GM12873 (cell line): ENCODE data around the gene MIEN1.

Experiments
- TF ChIP-seq, protein P1 (sequence below): IDR thresholded peaks from 2 replicates; pipeline ENCODE4 v1.5.1; 2012; ENCODE audit warnings: low read depth, mild to moderate bottlenecking, moderate library complexity, low read length, control low read depth; ENCODE audit not compliant: insufficient read depth; ENCODE audit errors: missing control alignments

The MIEN1 gene

DNA sequence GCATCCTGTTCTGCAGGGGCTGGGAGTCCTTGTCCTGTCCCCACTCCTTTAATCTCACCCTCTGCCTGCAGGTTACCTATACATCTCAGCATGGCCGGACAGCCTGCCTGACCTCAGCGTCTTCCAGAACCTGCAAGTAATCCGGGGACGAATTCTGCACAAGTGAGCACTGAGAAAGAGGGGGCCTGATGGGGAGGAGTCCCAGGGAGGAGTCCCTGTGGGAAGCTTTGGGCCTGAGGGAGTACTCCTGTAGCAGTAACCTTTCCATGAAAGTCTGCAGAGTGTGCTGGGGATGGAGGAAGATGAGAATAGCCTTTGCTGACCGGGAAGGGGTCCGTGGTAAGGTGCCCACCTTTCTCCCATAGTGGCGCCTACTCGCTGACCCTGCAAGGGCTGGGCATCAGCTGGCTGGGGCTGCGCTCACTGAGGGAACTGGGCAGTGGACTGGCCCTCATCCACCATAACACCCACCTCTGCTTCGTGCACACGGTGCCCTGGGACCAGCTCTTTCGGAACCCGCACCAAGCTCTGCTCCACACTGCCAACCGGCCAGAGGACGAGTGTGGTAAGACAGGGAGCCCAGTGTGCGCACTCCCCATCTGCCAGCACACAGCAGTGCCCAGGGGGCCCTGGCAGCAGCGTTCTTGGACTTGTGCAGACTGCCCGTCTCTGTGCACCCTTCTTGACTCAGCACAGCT is 14.8 kb downstream of the MIEN1 start:
- TF ChIP-seq, protein P1, sequence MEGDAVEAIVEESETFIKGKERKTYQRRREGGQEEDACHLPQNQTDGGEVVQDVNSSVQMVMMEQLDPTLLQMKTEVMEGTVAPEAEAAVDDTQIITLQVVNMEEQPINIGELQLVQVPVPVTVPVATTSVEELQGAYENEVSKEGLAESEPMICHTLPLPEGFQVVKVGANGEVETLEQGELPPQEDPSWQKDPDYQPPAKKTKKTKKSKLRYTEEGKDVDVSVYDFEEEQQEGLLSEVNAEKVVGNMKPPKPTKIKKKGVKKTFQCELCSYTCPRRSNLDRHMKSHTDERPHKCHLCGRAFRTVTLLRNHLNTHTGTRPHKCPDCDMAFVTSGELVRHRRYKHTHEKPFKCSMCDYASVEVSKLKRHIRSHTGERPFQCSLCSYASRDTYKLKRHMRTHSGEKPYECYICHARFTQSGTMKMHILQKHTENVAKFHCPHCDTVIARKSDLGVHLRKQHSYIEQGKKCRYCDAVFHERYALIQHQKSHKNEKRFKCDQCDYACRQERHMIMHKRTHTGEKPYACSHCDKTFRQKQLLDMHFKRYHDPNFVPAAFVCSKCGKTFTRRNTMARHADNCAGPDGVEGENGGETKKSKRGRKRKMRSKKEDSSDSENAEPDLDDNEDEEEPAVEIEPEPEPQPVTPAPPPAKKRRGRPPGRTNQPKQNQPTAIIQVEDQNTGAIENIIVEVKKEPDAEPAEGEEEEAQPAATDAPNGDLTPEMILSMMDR: no peak

DNA sequence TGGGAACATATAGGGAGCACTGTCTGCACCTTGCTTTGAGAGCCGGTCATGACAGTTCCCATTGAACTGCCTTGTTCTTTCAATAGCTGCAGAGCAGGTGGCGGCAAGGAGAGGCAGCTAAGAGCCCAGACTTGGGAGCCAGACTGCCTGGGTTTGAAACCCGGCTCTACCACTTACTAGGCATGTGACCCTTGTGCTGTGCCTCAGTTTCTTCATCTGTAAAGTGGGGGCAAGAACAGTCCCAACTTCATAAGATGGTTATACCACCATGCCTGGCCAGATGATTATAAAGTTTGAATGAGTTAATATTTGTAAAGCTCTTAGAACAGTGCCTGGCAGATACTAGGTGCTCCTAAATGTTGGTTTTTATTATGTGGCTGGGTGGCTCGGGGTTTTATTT is 16.1 kb downstream of the MIEN1 start:
- TF ChIP-seq, protein P1: no peak

DNA sequence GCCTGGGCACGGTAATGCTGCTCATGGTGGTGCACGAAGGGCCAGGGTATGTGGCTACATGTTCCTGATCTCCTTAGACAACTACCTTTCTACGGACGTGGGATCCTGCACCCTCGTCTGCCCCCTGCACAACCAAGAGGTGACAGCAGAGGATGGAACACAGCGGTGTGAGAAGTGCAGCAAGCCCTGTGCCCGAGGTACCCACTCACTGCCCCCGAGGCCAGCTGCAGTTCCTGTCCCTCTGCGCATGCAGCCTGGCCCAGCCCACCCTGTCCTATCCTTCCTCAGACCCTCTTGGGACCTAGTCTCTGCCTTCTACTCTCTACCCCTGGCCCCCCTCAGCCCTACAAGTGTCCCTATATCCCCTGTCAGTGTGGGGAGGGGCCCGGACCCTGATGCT is 18.5 kb downstream of the MIEN1 start:
- TF ChIP-seq, protein P1: no peak

DNA sequence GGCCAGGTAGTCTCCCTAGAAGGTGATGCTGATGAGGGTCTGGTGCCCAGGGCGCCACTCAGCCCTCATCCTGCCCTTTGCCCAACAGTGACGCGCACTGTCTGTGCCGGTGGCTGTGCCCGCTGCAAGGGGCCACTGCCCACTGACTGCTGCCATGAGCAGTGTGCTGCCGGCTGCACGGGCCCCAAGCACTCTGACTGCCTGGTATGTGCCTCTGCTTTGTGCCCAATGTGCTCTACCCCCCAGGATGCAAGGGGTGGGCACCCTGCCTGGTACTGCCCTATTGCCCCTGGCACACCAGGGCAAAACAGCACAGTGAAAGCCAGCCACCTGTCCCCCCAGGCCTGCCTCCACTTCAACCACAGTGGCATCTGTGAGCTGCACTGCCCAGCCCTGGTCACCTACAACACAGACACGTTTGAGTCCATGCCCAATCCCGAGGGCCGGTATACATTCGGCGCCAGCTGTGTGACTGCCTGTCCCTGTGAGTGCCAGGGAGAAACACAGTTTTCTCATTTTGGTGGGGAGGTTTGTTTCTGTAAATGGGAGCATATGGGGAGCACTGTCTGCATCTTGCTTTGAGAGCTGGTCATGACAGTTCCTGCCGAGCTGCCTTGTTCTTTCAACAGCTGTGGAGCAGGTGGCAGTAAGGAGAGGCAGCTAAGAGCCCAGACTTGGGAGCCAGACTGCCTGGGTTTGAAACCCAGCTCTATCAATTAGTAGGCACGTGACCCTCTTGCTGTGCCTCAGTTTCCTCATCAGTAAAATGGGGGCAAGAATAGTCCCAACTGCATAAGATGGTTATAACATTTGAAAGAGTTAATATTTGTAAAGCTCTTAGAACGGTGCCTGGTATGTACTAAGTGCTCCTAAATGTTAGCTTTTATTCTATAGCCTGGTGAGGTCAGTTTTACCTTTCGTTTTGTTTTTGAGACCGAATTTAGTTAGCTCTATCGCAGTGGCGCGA is 20.1 kb downstream of the MIEN1 start:
- TF ChIP-seq, protein P1: no peak

DNA sequence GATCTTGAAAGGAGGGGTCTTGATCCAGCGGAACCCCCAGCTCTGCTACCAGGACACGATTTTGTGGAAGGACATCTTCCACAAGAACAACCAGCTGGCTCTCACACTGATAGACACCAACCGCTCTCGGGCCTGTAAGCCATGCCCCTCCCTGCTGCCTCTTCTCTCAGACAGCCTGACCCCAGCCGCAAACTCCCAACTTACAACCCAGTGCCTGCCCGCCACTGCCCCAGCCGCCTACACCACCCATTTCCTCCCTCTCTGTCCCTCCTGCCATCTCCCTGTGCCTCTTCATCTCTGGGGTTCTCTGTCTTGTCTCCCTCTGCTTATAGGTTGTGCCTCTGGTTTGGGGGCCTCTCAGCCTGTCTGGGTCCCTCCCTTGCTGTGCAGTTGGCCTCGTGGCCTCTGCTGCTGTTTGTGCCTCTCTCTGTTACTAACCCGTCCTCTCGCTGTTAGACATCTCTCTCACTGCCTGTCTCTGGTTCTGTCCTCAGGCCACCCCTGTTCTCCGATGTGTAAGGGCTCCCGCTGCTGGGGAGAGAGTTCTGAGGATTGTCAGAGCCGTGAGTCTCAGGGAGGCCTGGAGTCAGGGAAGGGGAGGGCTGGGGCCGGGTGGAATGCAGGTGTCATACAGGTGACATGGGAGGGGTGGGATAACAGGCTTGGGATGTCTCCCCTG is 20.9 kb downstream of the MIEN1 start:
- TF ChIP-seq, protein P1: no peak

DNA sequence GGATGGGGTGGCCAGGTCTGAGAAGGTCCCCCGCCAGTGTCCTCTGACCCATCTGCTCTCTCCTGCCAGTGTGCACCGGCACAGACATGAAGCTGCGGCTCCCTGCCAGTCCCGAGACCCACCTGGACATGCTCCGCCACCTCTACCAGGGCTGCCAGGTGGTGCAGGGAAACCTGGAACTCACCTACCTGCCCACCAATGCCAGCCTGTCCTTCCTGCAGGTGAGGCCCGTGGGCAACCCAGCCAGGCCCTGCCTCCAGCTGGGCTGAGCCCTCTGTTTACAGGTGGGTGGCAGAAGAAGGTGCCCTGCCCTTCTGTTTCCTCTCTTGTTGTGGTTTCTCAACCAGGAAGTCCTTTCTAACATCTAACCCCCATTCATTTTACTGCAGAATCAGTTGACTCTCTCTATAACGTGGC is 23.4 kb downstream of the MIEN1 start:
- TF ChIP-seq, protein P1: no peak

DNA sequence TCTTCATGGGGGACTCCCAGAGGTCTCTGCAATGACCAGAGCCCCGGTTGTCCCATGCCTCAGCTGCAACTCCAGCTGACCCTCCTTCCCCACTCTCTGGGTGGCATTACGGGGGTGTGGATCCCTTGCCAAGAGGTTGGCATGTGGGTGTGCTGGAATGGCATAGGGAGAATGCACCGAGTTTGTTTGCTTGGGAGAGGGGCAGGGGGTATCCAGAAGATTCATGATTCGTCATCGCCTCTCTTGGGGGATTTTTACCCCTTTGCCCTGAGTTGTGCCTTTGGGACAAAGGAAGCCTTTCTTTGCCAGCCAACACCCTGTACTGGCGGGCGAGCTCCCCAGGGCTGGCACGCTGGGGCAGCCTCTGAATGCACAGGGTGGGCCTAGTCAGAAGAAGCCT is 23.9 kb downstream of the MIEN1 start:
- TF ChIP-seq, protein P1: no peak
